Duodenal mucosa (tissue), 2 donors: ENCODE measurements around the gene CDC16.

Source experiments
- H3K27ac ChIP-seq: one replicate; pipeline ENCODE4 v1.7.0; 2013; ENCODE audit warnings: low read depth, low read length
- H3K27me3 ChIP-seq, 2 donors: one replicate each; pipeline ENCODE4 v1.7.0; 2013; ENCODE audit warnings: low read length in 2 of 2, control low read depth in 1 of 2; ENCODE audit not compliant: insufficient read depth in 2 of 2, control insufficient read depth in 1 of 2
- H3K36me3 ChIP-seq, 2 donors: one replicate each; pipeline ENCODE4 v1.7.0; 2013; ENCODE audit warnings: low read length in 2 of 2, control low read depth in 1 of 2; ENCODE audit not compliant: insufficient read depth in 2 of 2, control insufficient read depth in 1 of 2
- H3K4me1 ChIP-seq, 2 donors: one replicate each; pipeline ENCODE4 v1.7.0; 2013; ENCODE audit warnings: low read length in 2 of 2, control low read depth in 1 of 2; ENCODE audit not compliant: insufficient read depth in 2 of 2, control insufficient read depth in 1 of 2
- H3K4me3 ChIP-seq, 2 donors: one replicate each; pipeline ENCODE4 v1.7.0; 2013; ENCODE audit warnings: low read length in 2 of 2, low read depth in 1 of 2
- H3K9ac ChIP-seq, 2 donors: one replicate each; pipeline ENCODE4 v1.7.0; 2013; ENCODE audit warnings: low read length in 2 of 2, low read depth in 1 of 2
- H3K9me3 ChIP-seq, 2 donors: one replicate each; pipeline ENCODE4 v1.7.0; 2013; ENCODE audit warnings: low read length in 2 of 2, control low read depth in 1 of 2; ENCODE audit not compliant: control insufficient read depth in 1 of 2

Gene CDC16

DNA sequence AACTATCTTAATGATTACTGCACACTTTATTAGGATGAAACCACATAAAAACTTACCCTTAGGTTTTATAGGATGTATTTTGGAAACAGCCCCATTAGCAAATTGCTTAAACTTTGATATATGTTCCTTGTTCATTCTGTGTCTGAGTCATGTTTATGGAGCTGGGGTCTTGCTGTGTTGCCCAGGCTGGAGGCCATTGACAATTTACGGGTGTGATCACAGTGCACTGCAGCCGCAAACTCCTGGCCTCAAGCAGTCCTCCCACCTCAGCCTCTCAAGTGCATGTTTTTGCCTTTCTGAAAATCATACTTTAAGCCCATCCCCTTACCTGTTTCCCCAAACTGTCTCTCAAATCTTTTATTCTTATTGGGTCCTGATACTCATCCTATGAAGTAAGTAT, 74.4 kb downstream of the CDC16 start:
- no peak overlapping the region for H3K27ac ChIP-seq
- H3K9ac ChIP-seq = no peak overlapping the region
- H3K4me3 ChIP-seq = no peak overlapping the region
- no peaks in the 10 kb centered on the region for H3K27me3 ChIP-seq
- H3K36me3 ChIP-seq = peaks cover 4 to 20% of the 10 kb centered on the region in 2 donors
- H3K9me3 ChIP-seq = no peaks in the 10 kb centered on the region
- H3K4me1 ChIP-seq = peaks cover 8 to 11% of the 10 kb centered on the region in 2 donors

DNA sequence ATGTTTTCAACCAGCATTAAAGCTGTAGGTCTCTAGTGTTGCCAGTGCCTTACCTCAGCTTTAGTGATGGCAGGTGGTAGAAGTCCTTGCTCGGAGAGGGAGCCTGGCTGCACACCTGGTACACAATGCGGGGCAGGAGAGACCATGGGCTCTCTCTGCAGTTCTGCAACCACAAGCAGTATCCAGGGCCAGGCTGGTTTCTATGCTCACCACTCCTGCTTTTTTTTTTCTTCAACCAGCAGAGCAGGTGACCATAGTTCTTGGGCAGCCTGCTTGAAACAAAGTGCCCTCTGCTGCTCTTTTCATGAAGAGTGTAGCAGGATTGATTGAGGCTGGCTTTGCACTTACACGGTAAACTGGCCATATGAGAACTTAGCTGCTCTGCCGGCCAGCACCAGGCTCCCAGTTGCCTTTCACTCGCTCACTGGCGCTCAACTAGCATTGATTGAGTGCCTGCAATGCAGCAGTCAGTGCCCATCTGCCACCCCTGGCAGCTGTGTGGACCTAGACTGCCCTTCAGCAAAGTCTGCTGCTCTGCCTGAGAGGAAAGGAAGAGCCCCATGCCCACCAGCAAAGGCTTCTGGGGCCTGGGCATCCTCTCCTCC, 75.2 kb downstream of the CDC16 start:
- peaks cover 0 to 12% of the 10 kb centered on the region in 2 donors for H3K36me3 ChIP-seq
- no peak overlapping the region for H3K9ac ChIP-seq
- H3K27me3 ChIP-seq = no peaks in the 10 kb centered on the region
- H3K27ac ChIP-seq = no peak overlapping the region
- H3K4me1 ChIP-seq = peaks cover 8 to 12% of the 10 kb centered on the region in 2 donors
- H3K9me3 ChIP-seq = no peaks in the 10 kb centered on the region
- H3K4me3 ChIP-seq = no peak overlapping the region

DNA sequence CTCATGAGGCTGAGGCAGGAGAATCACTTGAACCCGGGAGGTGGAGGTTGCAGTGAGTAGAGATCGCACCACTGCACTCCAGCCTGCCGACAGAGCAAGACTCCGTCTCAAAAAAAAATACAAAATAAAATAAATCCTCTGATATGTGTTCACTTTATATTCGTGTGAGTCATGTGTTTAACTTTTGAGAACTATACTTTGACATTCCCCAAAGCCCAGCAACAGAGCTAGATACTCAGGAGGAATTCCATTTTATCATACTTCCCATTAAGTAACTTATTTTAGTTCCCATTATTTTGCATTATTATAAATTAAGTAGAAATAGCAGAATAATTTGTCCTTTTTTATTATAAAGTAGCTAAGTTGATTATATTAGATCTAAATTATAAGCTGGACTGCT, 76.3 kb downstream of the CDC16 start:
- H3K4me3 ChIP-seq = no peak overlapping the region
- no peak overlapping the region for H3K27ac ChIP-seq
- no peak overlapping the region for H3K9ac ChIP-seq
- peaks cover 16 to 18% of the 10 kb centered on the region in 2 donors for H3K4me1 ChIP-seq
- H3K36me3 ChIP-seq = peaks cover 0 to 9% of the 10 kb centered on the region in 2 donors
- no peaks in the 10 kb centered on the region for H3K27me3 ChIP-seq
- no peaks in the 10 kb centered on the region for H3K9me3 ChIP-seq

DNA sequence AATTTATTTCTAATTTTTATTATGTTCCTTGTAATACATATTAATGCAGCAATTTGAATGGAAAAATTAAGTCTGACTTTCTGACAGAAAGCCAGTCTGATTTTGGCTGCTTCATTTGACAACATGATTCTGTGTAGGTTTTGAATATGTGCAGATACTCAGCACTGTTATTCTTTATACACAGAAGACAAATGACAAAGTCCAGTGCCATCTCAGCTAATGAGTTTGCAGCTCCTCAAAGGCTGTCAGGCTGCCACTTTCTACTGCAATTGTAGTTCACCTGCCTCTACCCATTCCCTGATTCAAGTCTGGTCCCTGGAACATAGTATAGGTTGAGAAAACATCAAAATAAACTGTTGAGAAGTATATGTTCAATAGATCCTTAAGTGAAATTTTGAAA, 76.7 kb downstream of the CDC16 start:
- H3K4me1 ChIP-seq = peaks cover 16 to 18% of the 10 kb centered on the region in 2 donors
- no peak overlapping the region for H3K4me3 ChIP-seq
- H3K27ac ChIP-seq = no peak overlapping the region
- H3K36me3 ChIP-seq = peaks cover 0 to 6% of the 10 kb centered on the region in 2 donors
- H3K9me3 ChIP-seq = no peaks in the 10 kb centered on the region
- no peak overlapping the region for H3K9ac ChIP-seq
- H3K27me3 ChIP-seq = no peaks in the 10 kb centered on the region

DNA sequence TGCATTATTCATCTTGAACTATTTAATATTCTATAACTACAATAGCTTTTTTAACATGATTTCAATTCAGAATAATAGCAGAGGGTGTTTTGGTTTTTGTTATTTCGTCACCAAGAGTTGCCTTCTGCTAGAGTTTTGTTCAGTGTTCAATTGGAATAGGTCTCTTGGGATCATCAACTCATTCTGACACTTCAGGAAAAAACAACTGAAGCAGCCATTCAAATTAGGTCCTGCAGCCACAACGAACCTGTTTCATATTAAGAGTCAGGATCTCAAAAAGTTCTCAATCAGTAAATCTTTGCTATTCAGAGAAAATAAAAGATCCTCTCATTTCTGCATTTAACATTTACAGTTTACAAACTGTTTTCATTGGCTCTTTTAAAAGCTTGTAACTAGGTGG, 77.2 kb downstream of the CDC16 start:
- Histone ChIP-seq H3K36me3 (peaks cover 0 to 1% of the 10 kb centered on the region in 2 donors), H3K27ac (no peak overlapping the region), H3K9ac (no peak overlapping the region), H3K4me1 (peaks cover 16 to 18% of the 10 kb centered on the region in 2 donors), H3K4me3 (no peak overlapping the region), H3K27me3 (no peaks in the 10 kb centered on the region), H3K9me3 (no peaks in the 10 kb centered on the region)

DNA sequence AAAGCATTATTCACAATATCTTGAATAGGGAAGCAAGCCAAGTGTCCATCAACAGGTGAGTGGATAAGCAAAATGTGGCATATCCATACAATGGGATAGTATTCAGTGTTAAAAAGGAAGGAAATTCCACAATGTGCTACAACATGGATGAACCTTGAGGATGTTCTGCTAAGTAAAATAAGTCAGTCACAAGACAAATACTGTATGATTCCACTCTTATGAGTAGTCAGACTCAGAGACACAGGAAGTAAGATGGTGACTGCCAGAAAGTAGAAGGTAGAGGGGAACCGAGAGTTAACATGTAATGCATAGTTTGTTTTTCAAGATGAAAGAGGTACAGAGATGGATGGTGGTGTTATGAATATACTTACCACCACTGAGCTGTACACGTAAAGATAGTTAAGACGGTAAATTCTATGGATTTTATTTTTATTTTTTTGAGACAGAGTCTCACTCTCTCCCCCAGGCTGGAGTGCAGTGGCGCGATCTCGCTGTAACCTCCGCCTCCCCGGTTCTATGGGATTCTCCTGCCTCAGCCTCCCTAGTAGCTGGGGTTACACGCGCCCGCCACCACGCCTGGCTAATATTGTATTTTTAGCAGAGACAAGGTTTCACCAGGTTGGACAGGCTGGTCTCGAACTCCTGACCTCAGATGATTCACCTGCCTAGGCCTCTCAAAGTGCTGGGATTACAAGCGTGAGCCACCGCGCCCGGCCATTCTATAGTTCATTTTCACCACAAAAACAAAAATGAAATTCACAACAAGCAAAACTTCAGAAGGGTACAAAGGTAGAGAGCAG, 78.6 kb downstream of the CDC16 start:
- H3K9ac ChIP-seq = peak overlapping the region; percentile 65 to 73
- no peaks in the 10 kb centered on the region for H3K9me3 ChIP-seq
- H3K36me3 ChIP-seq = no peaks in the 10 kb centered on the region
- peak overlapping the region; percentile 80 for H3K27ac ChIP-seq
- peak overlapping the region; percentile 78 to 79 for H3K4me3 ChIP-seq
- peaks cover 16 to 22% of the 10 kb centered on the region in 2 donors for H3K4me1 ChIP-seq
- H3K27me3 ChIP-seq = no peaks in the 10 kb centered on the region

DNA sequence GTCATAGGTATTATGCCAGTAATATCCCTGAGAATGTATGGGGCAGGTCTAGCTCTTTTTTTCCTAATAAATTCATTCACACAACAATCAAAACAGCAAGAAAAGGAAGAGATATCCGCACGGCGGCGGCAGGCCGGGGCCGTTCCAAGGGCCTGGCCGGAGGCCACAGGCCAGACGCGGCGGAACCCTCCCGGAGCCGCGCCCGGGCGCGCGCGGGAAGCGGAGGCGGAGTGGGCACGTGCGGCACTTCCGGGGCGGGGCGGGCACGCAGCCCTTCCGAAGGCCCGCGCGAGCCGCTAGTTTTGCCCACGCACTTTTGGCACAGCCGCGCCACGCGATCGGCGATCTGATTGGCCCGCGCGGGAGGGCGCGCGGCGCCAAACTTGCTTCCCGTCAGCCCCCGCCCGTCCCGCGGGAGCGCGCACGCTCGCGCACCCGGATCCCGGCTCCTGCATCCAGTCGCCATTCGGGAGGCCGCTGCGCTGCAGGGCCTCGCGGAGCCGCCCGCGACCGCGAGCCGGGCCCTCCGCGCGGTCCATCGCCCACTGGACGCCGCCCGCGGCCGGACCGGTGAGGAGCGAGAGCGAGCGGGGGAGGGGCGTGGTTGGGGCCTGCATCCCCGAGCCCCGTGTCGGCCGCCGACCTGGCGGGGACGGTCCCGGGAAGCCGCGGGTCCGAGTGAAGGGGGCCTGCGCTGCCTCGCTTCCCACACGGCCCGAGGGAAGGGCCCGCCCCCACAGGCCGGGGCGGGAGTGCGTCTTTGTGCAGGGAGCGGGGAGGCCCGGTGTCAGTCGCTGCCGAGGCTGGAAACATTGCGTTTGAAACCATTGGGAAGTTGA, 79.6 kb downstream of the CDC16 start, which contains the start of gene CHAMP1:
TSS of gene CHAMP1 (plus strand) at position 430 of the 839 bp plus-strand sequence. CDS start 9,340 bp downstream, outside the sequence.
- Histone ChIP-seq H3K9ac (peak within 1 kb of the TSS; percentile 65 to 73), H3K36me3 (no peaks in the 10 kb centered on the region), H3K27ac (peak within 1 kb of the TSS; percentile 80), H3K27me3 (no peaks in the 10 kb centered on the region), H3K4me3 (peak within 1 kb of the TSS; percentile 78 to 79), H3K4me1 (peaks cover 16 to 24% of the 10 kb centered on the region in 2 donors), H3K9me3 (no peaks in the 10 kb centered on the region)

DNA sequence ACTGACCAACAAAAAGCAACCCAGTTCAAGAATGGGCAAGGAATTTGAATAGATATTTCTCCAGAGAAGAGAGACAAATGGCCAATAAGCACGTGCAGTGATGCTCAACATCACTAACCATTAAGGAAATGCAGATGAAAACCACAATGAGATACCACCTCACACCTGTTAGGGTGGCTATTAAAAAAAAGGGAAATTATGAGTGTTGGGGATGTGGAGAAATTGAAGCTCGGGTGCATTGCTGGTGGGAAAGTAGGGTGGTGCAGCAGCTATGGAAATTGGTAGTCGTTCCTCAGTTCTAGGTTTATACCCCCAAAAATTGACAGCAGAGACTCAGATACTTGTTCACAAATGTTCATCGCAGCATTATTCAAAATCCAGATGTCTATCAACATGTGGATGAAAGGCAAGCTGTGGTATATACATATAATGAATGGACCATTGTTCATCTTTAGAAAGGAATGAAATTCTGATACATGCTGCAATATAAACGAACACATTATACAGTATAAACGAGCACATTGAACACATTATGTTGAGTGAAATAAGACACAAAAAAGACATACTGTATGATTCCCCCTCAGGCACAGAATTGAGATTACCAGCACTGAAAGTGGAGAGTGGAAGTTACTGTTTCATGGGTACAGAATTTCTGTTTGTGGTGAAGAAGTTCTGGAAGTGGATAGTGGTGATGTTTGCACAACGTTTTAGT, 80.5 kb downstream of the CDC16 start:
- Histone ChIP-seq H3K4me3 (peak overlapping the region; percentile 78 to 79), H3K9ac (peak overlapping the region; percentile 65 to 73), H3K36me3 (peaks cover 0 to 3% of the 10 kb centered on the region in 2 donors), H3K4me1 (peaks cover 16 to 20% of the 10 kb centered on the region in 2 donors), H3K27me3 (no peaks in the 10 kb centered on the region), H3K9me3 (no peaks in the 10 kb centered on the region), H3K27ac (peak overlapping the region; percentile 80)

DNA sequence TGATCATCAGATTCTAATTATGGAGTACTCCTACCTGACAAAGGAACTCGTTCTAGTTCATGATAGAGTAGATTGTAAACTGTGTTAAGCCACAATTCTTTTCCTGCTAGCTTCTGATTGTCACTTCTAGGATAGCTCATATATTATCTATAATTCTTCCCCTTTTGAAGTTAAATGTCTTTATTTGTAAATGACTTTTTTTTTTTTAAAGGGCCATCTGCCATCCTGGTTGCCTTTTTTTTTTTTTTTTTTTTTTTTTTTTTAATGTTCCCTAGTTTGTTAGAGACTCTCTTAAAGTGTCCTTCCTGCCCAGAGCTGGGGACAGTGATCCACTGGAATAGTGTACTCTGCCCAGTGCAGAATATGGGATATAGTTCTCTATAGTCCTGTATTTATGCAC, 83.9 kb downstream of the CDC16 start:
- Histone ChIP-seq H3K9me3 (no peaks in the 10 kb centered on the region), H3K36me3 (peaks cover 11 to 28% of the 10 kb centered on the region in 2 donors), H3K4me3 (no peak overlapping the region), H3K27me3 (no peaks in the 10 kb centered on the region), H3K4me1 (peaks cover 9 to 14% of the 10 kb centered on the region in 2 donors), H3K9ac (no peak overlapping the region), H3K27ac (no peak overlapping the region)
